GM18861 (cell line): ENCODE data around the gene CELSR1.

Experiments
- ATAC-seq: cut with Tn5 transposase; IDR thresholded peaks from one replicate; pipeline ENCODE4 v1.9.1; 2021; ENCODE audit not compliant: unreplicated experiment

Gene CELSR1

DNA sequence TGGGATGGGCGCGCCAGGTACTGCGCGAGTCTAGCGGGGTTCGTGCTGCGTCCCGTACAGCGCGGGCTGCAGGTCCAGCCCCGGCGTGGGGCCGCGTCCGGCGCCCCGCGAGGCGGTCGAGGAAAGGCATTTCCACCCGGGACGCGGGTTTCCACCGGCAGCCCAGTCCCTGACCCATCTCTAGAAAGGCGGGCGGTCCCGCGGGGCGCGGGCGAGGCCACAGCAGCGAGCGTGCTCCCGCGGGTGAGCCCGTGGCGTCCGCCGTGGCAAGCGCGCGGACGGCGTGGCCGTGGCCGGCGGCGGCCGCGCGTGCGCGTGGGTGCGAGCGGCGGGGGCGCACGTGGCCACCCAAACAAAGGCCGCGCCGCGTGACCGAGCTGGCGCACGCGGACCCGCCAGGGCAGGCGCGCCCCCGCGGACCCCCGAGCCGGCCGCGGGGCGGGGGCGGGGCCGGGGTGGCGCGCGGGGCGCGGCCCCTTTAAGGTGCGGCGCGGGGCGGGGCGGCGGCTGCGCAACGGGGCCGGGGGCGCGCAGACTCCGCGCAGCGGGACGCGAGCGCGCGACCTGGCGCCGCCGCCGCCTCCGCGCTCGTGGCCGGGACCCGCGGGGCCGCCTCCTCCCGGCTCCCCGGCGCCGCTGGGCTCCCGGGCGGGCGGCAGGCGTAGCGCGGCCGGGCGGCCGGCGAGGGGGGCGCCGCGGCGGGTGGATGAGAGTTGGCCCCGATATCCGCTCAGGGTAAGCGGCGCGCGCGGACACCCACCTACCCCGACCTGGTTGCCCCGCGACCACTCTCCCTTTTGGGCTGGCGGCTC lies 39.3 kb upstream of the CELSR1 start:
- no peak for ATAC-seq

GRCh38 chr22:46575911-46576555 lies 38.6 kb upstream of the CELSR1 start:
- no peak for ATAC-seq

DNA sequence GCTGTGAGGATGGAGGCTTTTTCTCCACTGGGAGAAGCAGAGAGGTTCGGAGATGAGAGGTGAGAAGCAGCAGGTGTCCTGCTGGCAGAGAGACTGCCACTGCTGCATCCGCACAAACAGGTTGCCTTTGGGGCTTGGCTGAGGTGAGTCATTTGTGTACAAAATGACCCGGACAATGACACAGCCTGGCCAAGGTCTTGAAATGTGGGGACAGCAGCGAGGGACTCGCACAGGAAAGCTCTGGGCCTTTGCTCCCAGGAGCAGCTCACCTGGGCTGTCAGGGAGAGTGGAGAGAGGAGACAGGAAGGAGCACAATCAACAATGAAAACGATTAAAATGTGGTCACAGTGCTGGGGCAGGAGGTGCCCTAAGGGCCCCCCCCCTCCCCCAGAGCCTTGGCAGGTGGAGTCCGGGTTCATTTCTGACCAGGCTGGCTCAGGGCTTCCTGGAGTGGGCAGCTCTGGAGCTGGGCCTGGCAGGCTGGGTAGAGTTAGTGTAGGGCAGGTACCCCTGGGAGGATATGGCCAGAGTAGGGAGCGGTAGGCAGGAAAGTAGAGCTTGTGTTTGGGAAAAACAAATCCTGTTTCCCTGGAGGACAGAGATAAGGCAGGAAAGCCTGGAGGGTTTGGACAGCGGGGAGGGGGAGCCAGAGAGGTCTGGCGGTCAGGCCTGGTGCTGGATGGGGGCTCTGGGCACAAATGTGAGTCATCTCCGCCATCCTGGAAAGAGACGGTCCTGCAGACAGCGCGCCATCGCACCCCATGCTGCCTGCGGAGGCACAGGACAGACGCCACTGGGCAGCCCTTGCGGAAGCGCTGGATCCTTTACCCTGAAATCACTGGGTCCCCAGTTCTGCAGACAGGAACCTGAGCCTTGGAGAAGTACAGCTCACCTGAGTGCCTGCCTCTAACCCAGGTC lies 37.8 kb upstream of the CELSR1 start:
- no peak for ATAC-seq

DNA sequence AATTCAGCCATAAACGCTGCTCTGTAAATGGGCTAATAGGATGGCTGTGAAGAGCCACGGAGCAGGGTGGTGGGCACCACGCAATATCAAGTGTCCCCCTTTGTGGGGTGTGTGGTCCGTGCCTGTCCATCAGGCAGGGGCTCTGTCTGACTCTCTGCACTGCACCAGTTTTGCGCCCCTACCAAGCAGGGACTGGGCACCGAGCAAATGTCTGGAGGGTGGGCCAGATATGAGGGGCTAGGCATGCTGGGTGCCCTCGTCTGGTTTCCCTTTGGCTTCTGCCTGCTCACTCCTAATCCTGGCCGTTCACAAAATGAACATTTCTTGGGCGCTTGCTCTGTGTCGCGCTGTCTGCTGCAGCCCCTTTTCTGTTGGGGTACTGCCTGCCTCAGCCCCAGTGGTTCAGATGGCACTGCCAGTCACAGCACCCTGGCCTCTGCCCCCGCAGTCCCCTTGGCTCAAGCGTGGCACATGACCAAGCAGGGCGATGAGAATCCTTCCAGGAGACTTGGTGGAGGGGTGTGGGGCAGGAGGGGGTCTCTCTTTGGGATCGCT lies 37.1 kb upstream of the CELSR1 start:
- ATAC-seq: no peak

GRCh38 chr22:46573781-46574437 lies 36.5 kb upstream of the CELSR1 start:
- no peak for ATAC-seq

DNA sequence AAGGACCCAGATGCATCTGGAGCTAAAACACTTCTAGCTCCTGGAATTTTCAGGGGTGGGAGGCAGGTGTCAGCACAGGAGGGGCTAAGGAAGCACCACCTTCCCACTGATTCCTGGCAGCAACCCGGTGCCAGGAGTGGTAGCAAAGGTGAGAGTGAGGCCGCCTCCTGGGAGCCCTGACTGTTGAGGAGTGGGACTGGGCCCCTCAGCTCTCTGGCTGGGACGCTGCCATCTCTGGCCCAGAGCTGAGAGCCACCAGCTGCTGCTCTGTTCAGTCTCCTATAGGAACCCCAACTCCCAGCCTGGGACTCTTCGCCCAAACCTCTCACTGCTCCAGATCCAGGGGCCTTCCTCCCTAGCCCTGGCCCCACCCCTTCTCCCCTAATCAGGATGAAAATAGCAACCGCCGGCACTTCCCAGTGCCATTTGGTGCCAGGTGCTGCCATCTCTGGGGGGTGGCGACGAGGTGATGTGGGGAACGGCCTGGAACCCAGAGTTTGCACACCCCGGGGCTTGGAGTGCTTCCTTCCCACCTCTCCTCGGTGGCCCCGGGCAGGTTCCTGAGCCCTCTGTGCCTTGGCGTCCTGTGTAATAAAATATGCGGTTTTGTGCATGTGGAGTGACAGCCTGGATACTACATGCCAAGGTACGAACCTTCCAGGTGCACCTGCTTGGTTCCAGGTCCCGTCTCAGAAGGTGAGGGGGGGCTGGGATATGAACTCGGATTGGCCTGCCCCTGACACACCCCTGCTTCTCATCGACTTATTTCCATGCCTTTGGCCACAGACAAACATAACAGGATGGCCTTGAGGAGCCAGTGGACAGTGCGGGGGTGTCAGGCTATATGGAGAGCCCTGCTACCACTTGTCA lies 35.7 kb upstream of the CELSR1 start:
- no peak for ATAC-seq

- no peak for ATAC-seq
Measured at GRCh38 chr22:46571642-46572250, 34.3 kb upstream of the CELSR1 start.

GRCh38 chr22:46569848-46570695 lies 32.7 kb upstream of the CELSR1 start:
- no peak for ATAC-seq

GRCh38 chr22:46569055-46569847 lies 31.8 kb upstream of the CELSR1 start:
- no peak for ATAC-seq

- no peak for ATAC-seq
Measured at GRCh38 chr22:46568102-46568809, 30.8 kb upstream of the CELSR1 start.

DNA sequence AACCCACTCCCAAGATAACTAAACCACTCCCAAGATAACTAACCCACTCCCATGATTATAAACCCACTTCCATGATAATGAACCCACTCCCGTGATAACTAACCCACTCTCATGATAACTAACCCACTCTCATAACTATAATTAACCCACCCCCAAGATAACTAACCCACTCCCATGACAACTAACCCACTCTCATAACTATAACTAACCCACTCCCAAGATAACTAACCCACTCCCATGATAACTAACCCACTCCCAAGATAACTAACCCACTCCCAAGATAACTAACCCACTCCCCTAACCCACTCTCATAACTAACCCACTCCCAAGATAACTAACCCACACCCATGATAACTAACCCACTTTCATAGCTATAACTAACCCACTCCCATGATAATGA lies 30.1 kb upstream of the CELSR1 start:
- ATAC-seq: no peak

GRCh38 chr22:46564084-46564714 lies 26.8 kb upstream of the CELSR1 start:
- ATAC-seq: no peak

- no peak for ATAC-seq
Measured at GRCh38 chr22:46563381-46564083, 26.1 kb upstream of the CELSR1 start.

- ATAC-seq: no peak
Measured at GRCh38 chr22:46561435-46561905, 24.1 kb upstream of the CELSR1 start.

DNA sequence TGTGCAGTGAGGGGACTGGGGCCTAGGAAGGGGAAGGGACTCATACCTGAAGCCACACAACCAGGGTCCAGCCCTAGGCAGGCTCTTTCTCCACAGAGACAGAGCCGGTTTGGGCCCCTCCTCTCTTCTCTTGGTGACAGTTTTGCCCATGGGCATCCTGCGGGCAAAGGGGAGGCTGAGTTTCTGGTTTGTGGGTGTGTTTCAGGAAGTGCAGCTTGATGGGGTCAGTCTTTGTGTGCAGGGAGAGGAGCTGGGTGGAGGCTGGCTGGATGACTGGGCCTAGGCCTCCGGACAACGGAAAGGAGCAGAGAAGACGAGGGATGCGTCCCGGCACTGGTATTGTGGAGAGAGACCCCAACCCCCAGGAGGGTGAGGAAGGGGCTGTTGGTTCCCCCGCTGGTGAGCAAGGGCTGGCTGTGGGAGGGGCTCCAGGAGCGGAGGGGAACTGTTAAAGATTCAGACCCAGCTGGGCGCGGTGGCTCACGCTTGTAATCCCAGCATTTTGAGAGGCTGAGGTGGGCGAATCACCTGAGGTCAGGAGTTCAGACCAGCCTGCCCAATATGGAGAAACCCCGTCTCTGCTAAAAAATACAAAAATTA lies 23.4 kb upstream of the CELSR1 start:
- ATAC-seq: no peak
